Nephron (organoid): ENCODE measurements around the gene ERC1.

Experiments
- H3K27ac Mint-ChIP-seq, 3 experiments: 2 replicates each; pipeline ENCODE4 v1.8.0; 2020; ENCODE audit warnings: mixed read lengths in 3 of 3, mild to moderate bottlenecking in 2 of 3, moderate library complexity in 1 of 3
- H3K27me3 Mint-ChIP-seq: 2 replicates; pipeline ENCODE4 v1.8.0; 2021; ENCODE audit warnings: low read depth, mild to moderate bottlenecking, moderate library complexity, mixed read lengths
- H3K36me3 Mint-ChIP-seq: 2 replicates; pipeline ENCODE4 v1.8.0; 2020; ENCODE audit warnings: low read depth, mixed read lengths
- H3K4me1 Mint-ChIP-seq: 2 replicates; pipeline ENCODE4 v1.8.0; 2020; ENCODE audit warnings: mixed read lengths
- H3K4me3 Mint-ChIP-seq, 3 experiments: 2 replicates each; pipeline ENCODE4 v1.8.0; 2020; ENCODE audit warnings: mild to moderate bottlenecking in 3 of 3, mixed read lengths in 3 of 3, moderate library complexity in 2 of 3
- H3K9me3 Mint-ChIP-seq: 2 replicates; pipeline ENCODE4 v1.8.0; 2020; ENCODE audit warnings: mixed read lengths
- TF ChIP-seq, protein P1 (sequence below), 3 experiments: fragments of 200-600 bp; sonication (generic); IDR thresholded peaks; one replicate each; pipeline ENCODE4 v1.5.0; 2021; ENCODE audit warnings: antibody characterized with exemption in 3 of 3; ENCODE audit not compliant: unreplicated experiment in 3 of 3

The ERC1 gene

DNA sequence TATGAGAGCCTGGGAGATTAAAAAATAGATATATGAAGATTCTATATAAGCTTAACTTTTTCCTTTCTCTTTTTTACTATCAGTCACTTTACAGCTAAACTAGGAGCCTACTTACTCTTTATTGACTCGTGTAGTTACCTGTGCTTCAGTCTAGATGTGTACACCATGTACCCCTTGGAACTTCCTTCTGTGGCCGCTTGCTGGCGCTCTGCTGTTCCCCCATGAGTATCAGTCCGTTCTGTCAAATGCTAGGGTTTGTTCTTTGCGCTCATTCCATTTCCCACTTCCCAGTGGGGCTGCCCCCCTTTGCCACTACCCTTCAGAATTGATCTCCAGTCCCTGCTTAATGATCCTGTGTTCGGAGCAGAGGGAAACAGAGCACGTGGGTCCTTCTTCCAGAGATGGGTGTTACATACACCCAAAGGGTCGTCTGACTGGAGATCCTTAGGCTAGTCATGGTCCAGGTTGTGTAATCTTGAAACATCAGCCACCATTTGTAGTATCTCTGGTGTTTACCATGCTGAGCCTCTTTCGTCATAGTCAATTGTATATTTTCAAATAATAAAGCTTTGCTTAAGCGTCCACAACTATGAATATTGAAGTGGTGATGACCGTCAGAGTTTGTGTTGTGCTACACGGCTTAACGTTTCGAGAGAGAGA, 443.4 kb downstream of the ERC1 start:
- TF ChIP-seq, protein P1, sequence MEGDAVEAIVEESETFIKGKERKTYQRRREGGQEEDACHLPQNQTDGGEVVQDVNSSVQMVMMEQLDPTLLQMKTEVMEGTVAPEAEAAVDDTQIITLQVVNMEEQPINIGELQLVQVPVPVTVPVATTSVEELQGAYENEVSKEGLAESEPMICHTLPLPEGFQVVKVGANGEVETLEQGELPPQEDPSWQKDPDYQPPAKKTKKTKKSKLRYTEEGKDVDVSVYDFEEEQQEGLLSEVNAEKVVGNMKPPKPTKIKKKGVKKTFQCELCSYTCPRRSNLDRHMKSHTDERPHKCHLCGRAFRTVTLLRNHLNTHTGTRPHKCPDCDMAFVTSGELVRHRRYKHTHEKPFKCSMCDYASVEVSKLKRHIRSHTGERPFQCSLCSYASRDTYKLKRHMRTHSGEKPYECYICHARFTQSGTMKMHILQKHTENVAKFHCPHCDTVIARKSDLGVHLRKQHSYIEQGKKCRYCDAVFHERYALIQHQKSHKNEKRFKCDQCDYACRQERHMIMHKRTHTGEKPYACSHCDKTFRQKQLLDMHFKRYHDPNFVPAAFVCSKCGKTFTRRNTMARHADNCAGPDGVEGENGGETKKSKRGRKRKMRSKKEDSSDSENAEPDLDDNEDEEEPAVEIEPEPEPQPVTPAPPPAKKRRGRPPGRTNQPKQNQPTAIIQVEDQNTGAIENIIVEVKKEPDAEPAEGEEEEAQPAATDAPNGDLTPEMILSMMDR (IDR thresholded peaks at IDR 0.05; ENCODE audit: unreplicated experiment in 3 of 3): no peak
- Mint-ChIP-seq H3K27me3 (no peaks in the 10 kb centered on the region), H3K9me3 (no peaks in the 10 kb centered on the region), H3K27ac (no peak overlapping the region), H3K4me3 (no peak overlapping the region), H3K36me3 (no peaks in the 10 kb centered on the region), H3K4me1 (peaks cover 34% of the 10 kb centered on the region)

DNA sequence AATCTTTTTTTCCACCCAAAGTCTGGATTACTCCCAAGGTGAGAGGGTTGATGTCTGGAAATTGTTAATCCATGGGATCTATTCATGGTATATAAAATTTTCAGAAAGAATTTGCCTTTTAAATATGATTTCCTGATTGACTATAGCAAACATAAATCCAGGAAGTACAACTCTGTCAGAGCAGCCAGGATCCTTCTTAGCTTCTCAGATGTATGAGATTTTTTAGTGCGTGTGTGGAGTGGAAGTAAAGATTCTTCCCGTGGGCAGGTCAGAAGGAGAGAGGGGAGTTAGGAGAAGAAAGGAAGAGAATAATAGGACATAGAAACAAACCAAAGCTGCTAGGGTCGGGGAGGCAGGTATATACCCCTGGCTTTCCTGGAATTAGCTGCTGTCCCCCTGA, 444.0 kb downstream of the ERC1 start:
- Mint-ChIP-seq H3K27me3 (no peaks in the 10 kb centered on the region), H3K4me1 (peaks cover 38% of the 10 kb centered on the region), H3K9me3 (no peaks in the 10 kb centered on the region), H3K4me3 (no peak overlapping the region), H3K27ac (peak overlapping the region; percentile 20 to 32 (median 31)), H3K36me3 (peaks cover 4% of the 10 kb centered on the region)
- TF ChIP-seq, protein P1 (IDR thresholded peaks at IDR 0.05; ENCODE audit: unreplicated experiment in 3 of 3): no peak

DNA sequence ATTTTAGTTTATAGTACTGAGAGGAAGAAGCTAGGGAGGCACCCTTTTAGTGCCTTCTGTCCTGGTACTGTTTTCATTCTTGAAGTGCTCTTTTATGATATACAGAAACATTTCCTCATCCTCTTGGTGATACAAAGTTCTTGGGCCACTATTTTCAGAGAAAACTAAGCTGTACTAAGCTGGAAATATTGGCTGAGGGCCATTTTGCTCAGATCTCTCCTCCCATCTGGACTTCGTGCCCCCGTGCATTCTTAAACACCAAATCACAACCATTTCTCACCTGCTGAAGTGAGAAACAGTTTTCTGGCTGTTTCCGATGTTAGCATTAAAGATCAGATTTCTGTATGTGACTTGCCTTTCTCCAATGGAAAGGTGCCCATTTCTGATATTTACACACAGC, 444.4 kb downstream of the ERC1 start:
- H3K27ac Mint-ChIP-seq: peak overlapping the region; percentile 22 to 50 (median 31)
- TF ChIP-seq, protein P1 (IDR thresholded peaks at IDR 0.05; ENCODE audit: unreplicated experiment in 3 of 3): no peak
- no peak overlapping the region for H3K4me3 Mint-ChIP-seq
- no peaks in the 10 kb centered on the region for H3K9me3 Mint-ChIP-seq
- H3K4me1 Mint-ChIP-seq: peaks cover 38% of the 10 kb centered on the region
- no peaks in the 10 kb centered on the region for H3K27me3 Mint-ChIP-seq
- H3K36me3 Mint-ChIP-seq: peaks cover 4% of the 10 kb centered on the region

DNA sequence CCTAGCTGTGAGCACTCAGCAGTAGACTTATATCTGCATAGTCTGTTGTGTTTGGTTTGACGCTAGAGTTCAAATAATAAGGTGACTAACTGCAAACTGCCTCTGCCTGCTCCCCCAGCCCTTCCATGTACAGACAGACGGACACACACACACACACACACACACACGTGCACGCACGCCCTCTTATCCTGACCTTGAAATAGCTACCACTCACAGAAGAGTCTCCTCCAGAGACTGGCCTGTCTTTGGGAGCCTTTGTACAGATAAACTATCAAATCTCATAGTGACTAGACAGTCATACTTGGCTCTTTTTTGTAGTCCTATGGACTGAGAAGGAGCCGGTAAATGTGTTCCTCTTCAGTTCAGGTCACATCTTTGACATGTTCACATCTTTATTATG, 445.0 kb downstream of the ERC1 start:
- TF ChIP-seq, protein P1 (IDR thresholded peaks at IDR 0.05; ENCODE audit: unreplicated experiment in 3 of 3): no peak
- Mint-ChIP-seq H3K4me3 (no peak overlapping the region), H3K9me3 (no peaks in the 10 kb centered on the region), H3K36me3 (peaks cover 4% of the 10 kb centered on the region), H3K4me1 (peaks cover 38% of the 10 kb centered on the region), H3K27me3 (no peaks in the 10 kb centered on the region), H3K27ac (peak overlapping the region; percentile 22 to 50 (median 31))

DNA sequence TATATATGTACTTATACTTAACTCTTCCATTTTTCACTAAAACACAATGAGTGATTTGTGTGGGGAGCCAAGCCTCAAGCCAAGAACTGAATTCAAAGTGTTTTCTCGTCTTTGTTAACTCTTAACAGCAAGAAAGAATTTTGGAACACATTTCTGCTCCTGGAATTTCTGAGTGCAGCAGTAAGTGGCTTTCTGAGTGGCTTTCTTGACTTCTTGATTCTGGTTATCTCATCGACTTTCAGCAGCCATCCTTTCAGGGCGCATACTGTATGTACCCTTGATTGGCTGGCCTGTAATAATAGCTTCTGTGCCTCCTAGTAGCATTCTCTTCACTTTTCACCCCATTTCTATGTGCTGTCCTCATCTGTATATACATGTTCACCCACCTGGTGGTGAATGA, 446.0 kb downstream of the ERC1 start:
- no peak overlapping the region for H3K4me3 Mint-ChIP-seq
- H3K27me3 Mint-ChIP-seq: no peaks in the 10 kb centered on the region
- H3K36me3 Mint-ChIP-seq: peaks cover 4% of the 10 kb centered on the region
- H3K27ac Mint-ChIP-seq: peak overlapping the region in 2 of 3 experiments; percentile 7 to 48
- no peaks in the 10 kb centered on the region for H3K9me3 Mint-ChIP-seq
- peaks cover 38% of the 10 kb centered on the region for H3K4me1 Mint-ChIP-seq
- TF ChIP-seq, protein P1 (IDR thresholded peaks at IDR 0.05; ENCODE audit: unreplicated experiment in 3 of 3): no peak

DNA sequence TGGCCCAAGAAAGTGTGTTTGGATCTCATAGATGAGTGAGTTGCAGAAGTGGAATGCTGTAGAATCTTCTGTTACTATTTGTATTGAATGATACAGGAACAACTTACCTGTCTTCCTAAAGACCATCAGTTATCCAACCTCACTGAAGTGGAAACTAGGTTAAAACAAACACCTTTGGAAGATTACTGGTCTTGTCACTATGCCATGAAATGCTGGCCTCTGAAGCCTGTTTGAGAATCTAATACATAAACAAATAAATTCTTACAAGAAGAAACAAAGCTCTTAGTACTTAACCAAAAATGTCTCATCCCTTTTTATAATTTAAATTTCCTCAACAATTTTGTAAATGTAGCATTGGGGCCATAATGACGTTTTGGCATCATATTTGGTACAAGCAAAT, 448.2 kb downstream of the ERC1 start:
- Mint-ChIP-seq H3K9me3 (no peaks in the 10 kb centered on the region), H3K4me3 (no peak overlapping the region), H3K36me3 (peaks cover 8% of the 10 kb centered on the region), H3K4me1 (peaks cover 44% of the 10 kb centered on the region), H3K27me3 (no peaks in the 10 kb centered on the region), H3K27ac (no peak overlapping the region)
- TF ChIP-seq, protein P1 (IDR thresholded peaks at IDR 0.05; ENCODE audit: unreplicated experiment in 3 of 3): no peak
